Esophagus (tissue), 2 donors: ENCODE measurements around the gene MYPN. TPM values are rescaled to one million over a fixed set of nuclear protein-coding genes. Genes with fewer than 3 reads are reported as not detected.
"Not testable (repeated sequence)": the region's sequence is repeated elsewhere in the genome, so short reads cannot be mapped to it uniquely, and the experiment has no call there.

Source experiments
- H3K27ac ChIP-seq, 2 donors: one replicate each; pipeline ENCODE4 v1.5.1; 2013; ENCODE audit warnings: low read depth in 2 of 2, mild to moderate bottlenecking in 2 of 2, inconsistent platforms in 1 of 2, low read length in 1 of 2, moderate library complexity in 1 of 2
- H3K27me3 ChIP-seq, 2 donors: one replicate each; pipeline ENCODE4 v1.6.1; 2013; ENCODE audit warnings: low read length in 2 of 2, control low read depth in 1 of 2, mild to moderate bottlenecking in 1 of 2; ENCODE audit not compliant: insufficient read depth in 2 of 2, control insufficient read depth in 1 of 2
- H3K36me3 ChIP-seq, 2 donors: one replicate each; pipeline ENCODE4 v1.6.1; 2013; ENCODE audit warnings: low read length in 1 of 2; ENCODE audit not compliant: control insufficient read depth in 2 of 2, insufficient read depth in 2 of 2
- H3K4me1 ChIP-seq, 2 donors: one replicate each; pipeline ENCODE4 v1.6.1; 2013; ENCODE audit warnings: low read length in 1 of 2; ENCODE audit not compliant: control insufficient read depth in 2 of 2, insufficient read depth in 2 of 2
- H3K4me3 ChIP-seq, 2 donors: one replicate each; pipeline ENCODE4 v1.5.1; 2013; ENCODE audit warnings: low read length in 2 of 2, mild to moderate bottlenecking in 2 of 2, low read depth in 1 of 2, moderate library complexity in 1 of 2
- H3K9me3 ChIP-seq, 2 donors: one replicate each; pipeline ENCODE4 v1.6.1; 2013; ENCODE audit warnings: mild to moderate bottlenecking in 2 of 2, low read depth in 1 of 2, low read length in 1 of 2, moderate library complexity in 1 of 2; ENCODE audit not compliant: control insufficient read depth in 2 of 2, insufficient read depth in 1 of 2
- WGBS, 2 donors: extraction: QIAGEN DNeasy Blood & Tissue Kit; methylation state at CpG; one replicate each; pipeline ENCODE4 v1.1.7; 2013; 5-methylcytosine and 5-hydroxymethylcytosine counted together
- polyA plus RNA-seq, 2 donors: library from polyadenylated mRNA; stranded (reverse); fragments of 200-250 nt; gene quantifications; one replicate each; pipeline ENCODE4 v1.2.3, GENCODE V29; 2013
- donor health status: healthy with polysubstance abuse.
- donor health status: Bipolar disorder and iron deficiency.

The MYPN gene
- polyA plus RNA-seq, 2 donors, result 0.01 TPM; not detected in 1

DNA sequence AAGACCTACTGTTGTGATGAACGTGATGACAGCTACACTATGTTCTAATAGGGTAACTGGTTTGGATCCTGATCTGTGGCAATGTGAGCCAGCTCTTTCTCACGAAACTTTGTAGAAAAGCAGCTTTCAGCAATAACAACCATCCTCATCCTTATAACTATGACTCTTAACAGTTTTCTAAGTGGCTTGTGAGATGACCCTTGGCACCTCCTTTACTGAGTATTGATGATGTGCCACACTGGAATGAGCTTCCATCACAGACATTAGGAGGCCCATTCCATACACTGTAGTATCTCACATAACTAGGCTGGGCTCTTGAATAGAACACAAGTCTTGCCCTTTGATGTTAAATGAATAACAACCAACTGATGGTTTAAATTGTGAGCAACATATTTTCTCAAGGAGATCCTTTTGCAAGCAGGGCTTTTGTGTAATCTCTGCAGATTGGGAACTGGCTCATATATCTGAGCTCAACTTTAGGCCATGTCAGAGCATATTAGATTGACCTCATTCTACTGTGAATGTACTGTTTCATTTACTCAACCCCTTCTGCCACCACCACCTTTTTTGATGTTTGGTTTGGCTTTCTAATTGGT lies 46.4 kb downstream of the MYPN start:
- Histone ChIP-seq H3K36me3 (no peaks in the 10 kb centered on the region), H3K4me3 (no peak overlapping the region), H3K9me3 (no peaks in the 10 kb centered on the region), H3K27ac (no peak overlapping the region), H3K27me3 (no peaks in the 10 kb centered on the region), H3K4me1 (no peaks in the 10 kb centered on the region)
- WGBS, 2 donors, result 40 to 41% methylated on average over 2 of the region's 2 CpGs

DNA sequence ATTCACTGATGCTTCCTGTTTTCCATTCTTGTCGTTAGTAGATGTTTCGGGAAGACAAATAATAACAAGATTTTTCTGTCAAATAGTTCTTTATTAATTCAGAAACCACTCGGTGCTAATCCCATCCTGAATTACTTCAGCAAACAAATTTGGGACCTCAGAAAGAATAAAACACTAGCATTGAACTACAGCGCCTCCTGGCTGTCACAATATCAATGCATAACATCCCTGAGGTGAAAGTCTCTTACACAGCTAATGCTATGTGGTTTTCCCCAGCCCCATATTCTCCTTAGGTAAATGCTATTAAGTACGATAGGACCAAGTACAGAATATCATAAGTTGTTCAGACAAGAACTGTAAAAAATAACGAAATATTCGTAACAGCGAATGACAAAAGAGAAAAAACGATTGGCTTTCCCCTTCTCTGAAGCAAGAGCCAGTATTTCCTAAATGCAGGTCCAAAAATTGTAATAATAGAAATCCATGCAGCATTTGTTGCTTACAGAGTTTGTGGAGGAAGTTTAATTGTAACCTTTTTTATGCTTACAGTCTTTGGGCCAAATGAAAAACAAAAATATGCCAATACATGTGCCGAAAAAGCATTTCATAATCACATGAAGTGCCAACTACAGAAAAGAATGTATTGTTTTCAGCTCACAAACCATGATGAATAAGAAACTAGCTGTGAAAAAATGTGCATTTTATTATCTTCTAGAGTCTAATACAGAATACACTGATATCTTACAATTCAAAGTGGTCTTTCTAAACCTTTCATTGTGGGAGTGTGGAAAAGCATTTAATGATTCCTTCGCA lies 47.3 kb downstream of the MYPN start:
- no peaks in the 10 kb centered on the region for H3K4me1 ChIP-seq
- whole genome bisulfite sequencing, 2 donors, result 38 to 39% methylated on average over 11 of the region's 11 CpGs
- no peak overlapping the region for H3K4me3 ChIP-seq
- H3K27me3 ChIP-seq, result no peaks in the 10 kb centered on the region
- H3K27ac ChIP-seq, result no peak overlapping the region
- no peaks in the 10 kb centered on the region for H3K9me3 ChIP-seq
- H3K36me3 ChIP-seq, result no peaks in the 10 kb centered on the region

DNA sequence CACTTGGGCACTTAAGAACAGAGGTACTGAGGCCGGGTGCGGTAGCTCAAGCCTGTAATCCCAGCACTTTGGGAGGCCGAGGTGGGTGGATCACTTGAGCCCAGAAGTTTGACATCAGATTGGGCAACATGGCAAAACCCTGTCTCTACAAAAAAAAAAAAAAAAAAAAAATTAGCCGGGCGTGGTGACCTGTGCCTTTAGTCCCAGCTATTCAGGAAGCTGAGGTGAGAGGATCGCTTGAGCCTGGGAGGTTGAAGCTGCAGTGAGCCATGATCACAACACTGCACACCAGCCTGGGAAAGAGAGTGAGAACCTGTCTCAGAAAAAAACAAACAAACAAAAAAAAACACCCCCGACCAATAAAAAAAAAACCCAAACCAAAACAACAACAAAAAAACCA lies 48.2 kb downstream of the MYPN start:
- not testable (repeated sequence) for H3K27me3 ChIP-seq, H3K9me3 ChIP-seq, H3K36me3 ChIP-seq, H3K4me3 ChIP-seq, H3K27ac ChIP-seq, H3K4me1 ChIP-seq
- WGBS, 2 donors, result 73% methylated on average over 7 of the region's 7 CpGs

DNA sequence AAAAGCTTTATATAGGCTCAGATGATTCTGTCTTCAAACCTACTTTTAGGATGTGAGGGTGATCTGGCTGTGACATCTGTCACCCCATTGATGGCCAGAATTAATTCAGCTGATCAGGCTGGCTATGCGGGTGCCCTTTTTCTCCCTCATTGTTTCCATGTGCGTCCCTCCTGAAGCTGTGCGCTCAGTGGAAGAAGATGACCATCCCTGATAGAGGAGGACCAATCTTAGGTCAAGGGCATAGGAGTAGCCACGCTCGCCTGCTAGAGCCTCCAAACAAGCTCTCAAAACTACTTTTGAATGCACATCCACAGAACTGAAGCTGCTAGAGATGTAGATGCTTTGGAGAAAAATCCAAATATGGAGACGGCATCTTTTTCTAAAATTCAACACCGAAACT lies 48.7 kb downstream of the MYPN start:
- no peaks in the 10 kb centered on the region for H3K4me1 ChIP-seq
- H3K4me3 ChIP-seq, result no peak overlapping the region
- no peaks in the 10 kb centered on the region for H3K27me3 ChIP-seq
- H3K9me3 ChIP-seq, result no peaks in the 10 kb centered on the region
- 90% methylated on average over 7 of the region's 7 CpGs for WGBS, 2 donors
- H3K36me3 ChIP-seq, result no peaks in the 10 kb centered on the region
- no peak overlapping the region for H3K27ac ChIP-seq

DNA sequence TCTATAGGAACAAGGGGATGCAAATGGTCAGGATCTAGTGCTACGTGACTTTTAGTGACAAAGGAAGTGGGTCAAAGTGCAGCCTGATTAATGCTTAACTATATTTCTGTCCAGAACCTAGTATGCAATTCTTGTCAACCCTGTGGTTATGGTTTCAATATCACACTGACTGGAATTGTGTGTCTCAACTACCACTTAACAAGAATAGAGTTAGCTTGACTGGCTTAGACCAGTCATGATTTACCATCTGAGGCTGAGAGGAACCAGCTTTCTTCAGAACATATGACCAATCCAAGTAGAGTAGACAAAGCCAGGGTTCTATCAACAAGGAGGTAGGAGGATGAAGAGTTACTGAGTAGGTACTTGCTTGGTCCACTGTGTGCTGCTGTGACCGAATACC lies 54.4 kb downstream of the MYPN start:
- no peaks in the 10 kb centered on the region for H3K36me3 ChIP-seq
- H3K4me3 ChIP-seq, result no peak overlapping the region
- no peaks in the 10 kb centered on the region for H3K9me3 ChIP-seq
- WGBS, 2 donors, result 46 to 50% methylated on average over 2 of the region's 2 CpGs
- no peak overlapping the region for H3K27ac ChIP-seq
- no peaks in the 10 kb centered on the region for H3K27me3 ChIP-seq
- no peaks in the 10 kb centered on the region for H3K4me1 ChIP-seq

DNA sequence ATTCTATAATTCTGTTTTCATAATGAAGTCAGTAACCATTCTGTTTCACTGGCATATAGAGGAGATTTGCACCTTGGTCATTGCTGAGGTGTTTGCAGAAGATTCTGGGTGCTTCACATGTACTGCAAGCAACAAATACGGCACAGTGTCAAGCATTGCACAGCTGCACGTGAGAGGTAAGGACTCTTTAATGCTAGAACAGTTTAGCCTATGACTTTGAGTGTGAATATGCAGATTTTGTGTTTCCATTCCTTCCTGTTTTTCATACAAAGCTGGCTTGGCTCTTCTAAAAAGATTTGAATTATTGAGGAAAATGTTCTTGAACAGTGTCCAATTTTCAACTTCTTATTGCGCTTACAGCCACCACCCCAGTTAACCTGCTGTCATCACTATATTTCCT lies 56.4 kb downstream of the MYPN start:
- Histone ChIP-seq H3K27ac (no peak overlapping the region), H3K4me1 (no peaks in the 10 kb centered on the region), H3K27me3 (no peaks in the 10 kb centered on the region), H3K9me3 (no peaks in the 10 kb centered on the region), H3K4me3 (no peak overlapping the region), H3K36me3 (no peaks in the 10 kb centered on the region)
- WGBS, 2 donors, result 70 to 77% methylated on average over 3 of the region's 3 CpGs

DNA sequence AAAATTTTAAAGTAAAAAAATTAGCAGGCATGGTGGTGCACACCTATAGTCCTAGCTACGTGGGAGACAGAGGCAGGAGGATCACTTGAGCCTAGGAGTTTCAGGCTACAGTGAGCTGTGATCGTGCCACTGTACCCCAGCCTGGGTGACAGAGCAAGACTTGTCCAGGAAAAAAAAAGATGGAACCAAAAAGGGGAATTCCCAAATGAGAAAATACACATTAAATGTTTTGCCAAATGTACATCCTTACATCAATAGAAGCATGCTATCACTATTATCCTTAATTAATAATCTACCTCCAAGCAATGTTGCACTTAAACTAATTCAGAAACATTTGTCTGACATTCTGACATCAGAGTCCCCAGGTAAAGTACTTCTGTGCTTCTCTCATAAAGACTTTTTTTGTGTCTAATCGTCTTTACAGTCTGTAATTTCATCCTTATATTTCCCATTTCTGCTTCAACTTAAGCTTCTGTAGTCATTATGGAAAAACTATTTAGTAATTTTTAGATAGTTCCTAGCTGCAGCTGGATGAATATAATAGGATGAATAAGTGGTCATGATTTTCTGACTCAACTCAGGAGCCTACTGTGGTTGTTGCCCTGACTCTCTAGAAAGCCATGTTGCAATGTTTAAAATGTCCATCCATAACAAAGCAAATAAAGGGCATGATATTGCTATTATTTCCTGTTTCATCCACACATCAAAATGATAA lies 57.7 kb downstream of the MYPN start:
- no peaks in the 10 kb centered on the region for H3K27me3 ChIP-seq
- no peaks in the 10 kb centered on the region for H3K36me3 ChIP-seq
- no peak overlapping the region for H3K4me3 ChIP-seq
- H3K27ac ChIP-seq, result no peak overlapping the region
- WGBS, 2 donors, result 58 to 81% methylated on average over 3 of the region's 3 CpGs
- no peaks in the 10 kb centered on the region for H3K9me3 ChIP-seq
- H3K4me1 ChIP-seq, result no peaks in the 10 kb centered on the region

DNA sequence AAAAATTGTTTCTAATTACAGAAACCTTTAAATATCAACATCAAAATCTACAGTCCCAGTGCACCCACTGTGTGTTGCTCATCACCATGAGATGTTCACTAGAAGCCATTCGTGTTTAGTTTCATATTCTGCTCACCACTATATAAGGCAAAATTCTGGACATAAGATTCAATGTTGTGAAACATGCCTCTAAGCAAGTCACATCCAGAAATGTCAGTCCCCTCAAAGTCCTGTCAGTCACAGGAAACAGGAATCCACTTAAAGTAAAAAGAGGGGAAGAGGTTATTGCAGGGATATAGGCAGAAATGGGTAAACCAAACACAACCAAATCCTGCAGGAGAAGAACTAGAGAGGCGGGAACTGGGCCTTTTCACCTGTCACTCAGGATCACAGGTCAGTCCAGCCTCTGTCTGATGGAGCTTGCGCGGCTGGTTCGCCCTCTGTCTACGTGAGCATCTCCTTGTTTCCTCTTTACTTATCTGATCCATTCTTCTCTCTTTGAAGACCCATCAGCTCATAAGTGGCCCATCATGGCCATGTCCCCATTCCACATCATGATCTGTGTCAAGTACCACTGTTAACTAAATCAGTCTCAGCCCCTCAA lies 58.4 kb downstream of the MYPN start:
- Histone ChIP-seq H3K9me3 (no peaks in the 10 kb centered on the region), H3K4me1 (no peaks in the 10 kb centered on the region), H3K27me3 (no peaks in the 10 kb centered on the region), H3K36me3 (no peaks in the 10 kb centered on the region), H3K4me3 (no peak overlapping the region), H3K27ac (no peak overlapping the region)
- WGBS, 2 donors, result 93% methylated on average over 6 of the region's 6 CpGs

DNA sequence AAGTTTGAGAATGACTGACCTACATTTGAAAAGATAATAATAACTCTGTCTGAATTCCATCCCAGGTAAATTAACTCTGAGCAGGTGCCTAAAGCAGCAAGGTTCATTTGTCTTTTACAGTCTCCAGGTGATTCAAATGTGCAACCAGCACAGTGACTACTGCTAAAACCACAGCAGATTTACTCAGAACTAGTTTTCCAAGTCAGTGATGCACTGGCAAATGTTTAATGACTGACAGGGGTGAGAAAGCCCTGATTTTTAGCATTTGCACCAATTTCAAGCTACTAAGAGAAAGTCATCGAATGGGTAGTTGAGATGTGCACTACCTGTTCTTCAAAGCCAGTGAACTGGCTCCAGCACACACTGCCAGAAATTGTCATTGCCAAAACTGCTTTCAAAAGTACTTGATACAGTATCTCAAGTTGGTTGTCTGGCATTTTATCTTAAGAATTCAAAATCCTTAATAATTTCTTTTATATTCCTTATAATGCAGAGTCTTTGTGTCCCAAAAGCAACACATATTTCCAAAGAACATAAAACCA lies 62.3 kb downstream of the MYPN start:
- H3K27ac ChIP-seq, result no peak overlapping the region
- 67 to 72% methylated on average over 1 of the region's 1 CpG for WGBS, 2 donors
- H3K4me1 ChIP-seq, result no peaks in the 10 kb centered on the region
- no peaks in the 10 kb centered on the region for H3K36me3 ChIP-seq
- H3K4me3 ChIP-seq, result no peak overlapping the region
- no peaks in the 10 kb centered on the region for H3K9me3 ChIP-seq
- H3K27me3 ChIP-seq, result no peaks in the 10 kb centered on the region
